CD4-positive, alpha-beta T cell (primary cell): ENCODE results near the gene YBX2. TPM values are rescaled to one million over a fixed set of nuclear protein-coding genes. Genes with fewer than 3 reads are reported as not detected.

Source experiments
- ATAC-seq: fragments of 200-7000 bp; cut with Tn5 transposase; one replicate; pipeline ENCODE4 v1.10.0; 2022; ENCODE audit warnings: mild to moderate bottlenecking; ENCODE audit not compliant: poor library complexity
- CTCF ChIA-PET: fragments of 350-600 bp; sonication (Branson Sonifier 250); formaldehyde crosslinking; loops from one replicate; lab custom pipeline; 2021; ENCODE audit warnings: antibody characterized with exemption, inconsistent platforms; lab: Charles Lee
- POLR2A ChIA-PET: fragments of 350-600 bp; sonication (Branson Sonifier 250); formaldehyde crosslinking; loops from one replicate; lab custom pipeline; 2021; ENCODE audit warnings: antibody characterized with exemption, inconsistent platforms; lab: Charles Lee
- DNase-seq, 14 experiments: peaks; one replicate each; pipeline ENCODE4 v3.0.0-alpha.2; 2013 to 2020; ENCODE audit warnings: mixed read lengths in 2 of 14
- H3K27ac ChIP-seq, 2 donors: one replicate each; pipeline versions ENCODE4 v1.5.1 to v1.7.0; 2013; ENCODE audit warnings: low read length in 2 of 2, low read depth in 1 of 2, mild to moderate bottlenecking in 1 of 2
- H3K27me3 ChIP-seq, 2 experiments: 1 replicate in 1 of 2; 2 replicates in 1 of 2; pipeline versions ENCODE4 v1.6.1 to v1.7.0; 2013; ENCODE audit warnings: low read length in 2 of 2, control low read depth in 1 of 2, mild to moderate bottlenecking in 1 of 2, moderate library complexity in 1 of 2; ENCODE audit not compliant: insufficient read depth in 2 of 2, control insufficient read depth in 1 of 2
- H3K36me3 ChIP-seq: one replicate; pipeline ENCODE4 v1.6.1; 2013; ENCODE audit warnings: low read length, control low read depth; ENCODE audit not compliant: insufficient read depth
- H3K4me1 ChIP-seq: one replicate; pipeline ENCODE4 v1.6.1; 2013; ENCODE audit warnings: low read length, control low read depth; ENCODE audit not compliant: insufficient read depth
- H3K4me3 ChIP-seq: one replicate; pipeline ENCODE4 v1.5.1; 2013; ENCODE audit warnings: mild to moderate bottlenecking, low read length, moderate library complexity
- H3K9me3 ChIP-seq, 2 experiments: 1 replicate in 1 of 2; 2 replicates in 1 of 2; pipeline versions ENCODE4 v1.6.1 to v1.7.0; 2013; ENCODE audit warnings: low read length in 2 of 2, mild to moderate bottlenecking in 2 of 2, control low read depth in 1 of 2, moderate library complexity in 1 of 2; ENCODE audit not compliant: control insufficient read depth in 1 of 2, insufficient read depth in 1 of 2
- H3K27ac Mint-ChIP-seq: one replicate; pipeline ENCODE4 v1.8.0; 2020; ENCODE audit warnings: mixed read lengths
- H3K27me3 Mint-ChIP-seq: one replicate; pipeline ENCODE4 v1.8.0; 2021; ENCODE audit warnings: mixed read lengths
- H3K36me3 Mint-ChIP-seq: one replicate; pipeline ENCODE4 v1.8.0; 2021; ENCODE audit warnings: low read depth, mixed read lengths
- H3K4me1 Mint-ChIP-seq: one replicate; pipeline ENCODE4 v1.8.0; 2021; ENCODE audit warnings: low read depth, mixed read lengths
- H3K4me3 Mint-ChIP-seq: one replicate; pipeline ENCODE4 v1.8.0; 2020; ENCODE audit warnings: mild to moderate bottlenecking, mixed read lengths
- H3K9me3 Mint-ChIP-seq: one replicate; pipeline ENCODE4 v1.8.0; 2020; ENCODE audit warnings: mixed read lengths
- CTCF ChIP-seq: fragments of 200-600 bp; IDR thresholded peaks from one replicate; pipeline ENCODE4 v1.8.0; 2022; ENCODE audit warnings: antibody characterized with exemption, mild to moderate bottlenecking
- intact Hi-C, 2 experiments: fragments of 100-400 bp; cut with DNase I in 1 of 2; cut with micrococcal nuclease in 1 of 2; formaldehyde crosslinking; loops; one replicate each; pipeline versions ENCODE4 v1.15.1 to v1.9.0; 2023 to 2025; cut with DNase I, micrococcal nuclease
- total RNA-seq, 174 experiments: library from RNA in 2 of 174; stranded (reverse) in 2 of 174; gene quantifications; one replicate each; pipeline ENCODE4 v1.2.3 and lab custom pipeline; 2021 to 2026

YBX2 gene
- total RNA-seq, 2 experiments from 2014 or later = 0.56 TPM; not detected in 1

GRCh38 chr17:7260151-7260550 is 34.3 kb downstream of the YBX2 start:
- ChIA-PET POLR2A (no interaction called here), CTCF (no interaction called here)
- Mint-ChIP-seq H3K36me3 (peaks cover 34% of the 10 kb centered on the region), H3K27ac (peak overlapping the region; percentile 55), H3K9me3 (no peaks in the 10 kb centered on the region), H3K4me1 (peaks cover 28% of the 10 kb centered on the region), H3K4me3 (peak overlapping the region; percentile 69), H3K27me3 (peaks cover 10% of the 10 kb centered on the region)
- no peak for TF ChIP-seq CTCF
- intact Hi-C loops = no loop called here
- Histone ChIP-seq H3K36me3 (peaks cover 30% of the 10 kb centered on the region), H3K9me3 (peaks cover 0 to 7% of the 10 kb centered on the region in 2 experiments), H3K4me3 (no peak overlapping the region), H3K27ac (no peak overlapping the region), H3K4me1 (peaks cover 35% of the 10 kb centered on the region), H3K27me3 (peaks cover 12 to 13% of the 10 kb centered on the region in 2 experiments)
- ATAC-seq (no peak), DNase-seq (peak in 1 of 14 experiments; percentile 21)

GRCh38 chr17:7259555-7259889 is 34.9 kb downstream of the YBX2 start:
- CTCF ChIA-PET = no interaction called here
- ATAC-seq (no peak), DNase-seq (no peak)
- Histone ChIP-seq H3K9me3 (peaks cover 0 to 7% of the 10 kb centered on the region in 2 experiments), H3K4me3 (no peak overlapping the region), H3K27me3 (peaks cover 12 to 13% of the 10 kb centered on the region in 2 experiments), H3K36me3 (peaks cover 36% of the 10 kb centered on the region), H3K4me1 (peaks cover 35% of the 10 kb centered on the region), H3K27ac (no peak overlapping the region)
- no peak overlapping the region for H3K4me3 Mint-ChIP-seq
- H3K27ac Mint-ChIP-seq = peak overlapping the region; percentile 15
- peaks cover 10% of the 10 kb centered on the region for H3K27me3 Mint-ChIP-seq
- POLR2A ChIA-PET = no interaction called here
- H3K9me3 Mint-ChIP-seq = no peaks in the 10 kb centered on the region
- H3K4me1 Mint-ChIP-seq = peaks cover 28% of the 10 kb centered on the region
- peaks cover 40% of the 10 kb centered on the region for H3K36me3 Mint-ChIP-seq
- intact Hi-C loops = no loop called here
- no peak for TF ChIP-seq CTCF

GRCh38 chr17:7258731-7259554 is 35.5 kb downstream of the YBX2 start:
- H3K9me3 Mint-ChIP-seq = no peaks in the 10 kb centered on the region
- Histone ChIP-seq H3K4me1 (peaks cover 35% of the 10 kb centered on the region), H3K4me3 (no peak overlapping the region), H3K27ac (no peak overlapping the region), H3K9me3 (peaks cover 0 to 7% of the 10 kb centered on the region in 2 experiments), H3K36me3 (peaks cover 37% of the 10 kb centered on the region), H3K27me3 (peaks cover 12 to 13% of the 10 kb centered on the region in 2 experiments)
- H3K4me1 Mint-ChIP-seq = peaks cover 25% of the 10 kb centered on the region
- intact Hi-C loops = no loop called here
- CTCF ChIA-PET = no interaction called here
- peaks cover 10% of the 10 kb centered on the region for H3K27me3 Mint-ChIP-seq
- H3K36me3 Mint-ChIP-seq = peaks cover 45% of the 10 kb centered on the region
- POLR2A ChIA-PET = no interaction called here
- peak overlapping the region; percentile 15 for H3K27ac Mint-ChIP-seq
- no peak overlapping the region for H3K4me3 Mint-ChIP-seq
- TF ChIP-seq CTCF = no peak
- DNase-seq (peak in 1 of 14 experiments; percentile 24), ATAC-seq (no peak)
